B cell (primary cell): ENCODE measurements around the gene OR10H1. TPM values are rescaled to one million over a fixed set of nuclear protein-coding genes. Genes with fewer than 3 reads are reported as not detected.

Source experiments
- ATAC-seq: fragments of 200-7000 bp; cut with Tn5 transposase; one replicate; pipeline ENCODE4 v1.10.0; 2021; ENCODE audit warnings: low read depth, mild to moderate bottlenecking, moderate number of reproducible peaks, moderate library complexity
- CTCF ChIA-PET: fragments of 350-600 bp; sonication (Branson Sonifier 250); formaldehyde crosslinking; loops from one replicate; lab custom pipeline; 2021; ENCODE audit warnings: antibody characterized with exemption, inconsistent platforms; lab: Charles Lee
- POLR2A ChIA-PET: fragments of 350-600 bp; sonication (Branson Sonifier 250); formaldehyde crosslinking; loops from one replicate; lab custom pipeline; 2021; ENCODE audit warnings: antibody characterized with exemption; lab: Charles Lee
- DNase-seq: peaks from one replicate; pipeline ENCODE4 v3.0.0; 2013
- H2AFZ ChIP-seq: 2 replicates; pipeline ENCODE4 v1.6.1; 2012; ENCODE audit warnings: mild to moderate bottlenecking, low read depth, low read length; ENCODE audit not compliant: insufficient read depth, poor library complexity, severe bottlenecking
- H3K27ac ChIP-seq, 2 donors: 1 replicate in 1 of 2; 2 replicates in 1 of 2; pipeline ENCODE4 v1.5.1; 2012 to 2013; ENCODE audit warnings: low read length in 2 of 2, mild to moderate bottlenecking in 2 of 2, moderate library complexity in 1 of 2
- H3K27me3 ChIP-seq, 4 experiments: fragments of 200-600 bp in 1 of 4; sonication (generic) in 1 of 4; replicated peaks in 1 of 4; 1 replicate in 2 of 4; 2 replicates in 2 of 4; pipeline versions ENCODE4 v1.6.1 to v1.7.0; 2013 to 2016; ENCODE audit warnings: low read length in 3 of 4, mild to moderate bottlenecking in 2 of 4, mixed read lengths in 1 of 4, moderate library complexity in 1 of 4; ENCODE audit not compliant: insufficient read depth in 4 of 4, control insufficient read depth in 3 of 4; ENCODE audit errors: control extremely low read depth in 1 of 4
- H3K36me3 ChIP-seq, 2 experiments: replicated peaks in 1 of 2; 1 replicate in 1 of 2; 2 replicates in 1 of 2; pipeline versions ENCODE4 v1.6.1 to v1.7.1; 2013; ENCODE audit warnings: low read length in 1 of 2; ENCODE audit not compliant: insufficient read depth in 2 of 2, control insufficient read depth in 1 of 2; ENCODE audit errors: control extremely low read depth in 1 of 2, extremely low read depth in 1 of 2
- H3K4me1 ChIP-seq, 2 donors: fragments of 200-600 bp in 1 of 2; sonication (generic) in 1 of 2; 1 replicate in 1 of 2; 2 replicates in 1 of 2; pipeline versions ENCODE4 v1.5.1 to v1.6.1; 2013 to 2017; ENCODE audit warnings: low read length in 2 of 2; ENCODE audit not compliant: control insufficient read depth in 2 of 2, insufficient read depth in 2 of 2
- H3K4me2 ChIP-seq: replicated peaks from 2 replicates; pipeline ENCODE3; 2012; ENCODE audit warnings: mild to moderate bottlenecking, low read depth, low read length; ENCODE audit not compliant: poor library complexity, severe bottlenecking
- H3K4me3 ChIP-seq, 5 experiments: fragments of 200-600 bp in 1 of 5; sonication (generic) in 1 of 5; 1 replicate in 3 of 5; 2 replicates in 2 of 5; pipeline versions ENCODE4 v1.5.1 to v1.7.0; 2011 to 2016; ENCODE audit warnings: low read length in 4 of 5, mild to moderate bottlenecking in 4 of 5, low read depth in 2 of 5, control low read depth in 1 of 5, moderate library complexity in 1 of 5; ENCODE audit not compliant: insufficient read depth in 1 of 5; ENCODE audit errors: control extremely low read depth in 1 of 5, extremely low read depth in 1 of 5
- H3K79me2 ChIP-seq: fragments of 200-600 bp; sonication (generic); one replicate; pipeline ENCODE4 v1.6.0; 2016; ENCODE audit warnings: low read length; ENCODE audit not compliant: control insufficient read depth, insufficient read depth
- H3K9ac ChIP-seq: fragments of 200-600 bp; sonication (generic); 2 replicates; pipeline ENCODE4 v1.6.1; 2017; ENCODE audit warnings: mild to moderate bottlenecking, low read length, moderate library complexity
- H3K9me3 ChIP-seq, 3 donors: one replicate each; pipeline versions ENCODE4 v1.6.1 to v1.7.1; 2013; ENCODE audit warnings: low read length in 2 of 3; ENCODE audit not compliant: control insufficient read depth in 2 of 3, insufficient read depth in 1 of 3; ENCODE audit errors: control extremely low read depth in 1 of 3
- H4K20me1 ChIP-seq: 2 replicates; pipeline ENCODE4 v1.6.0; 2012; ENCODE audit warnings: mild to moderate bottlenecking, low read length; ENCODE audit not compliant: insufficient read depth, control insufficient read depth, poor library complexity, severe bottlenecking
- H3K27ac Mint-ChIP-seq: one replicate; pipeline ENCODE4 v1.8.0; 2021; ENCODE audit warnings: mixed read lengths
- H3K27me3 Mint-ChIP-seq: one replicate; pipeline ENCODE4 v1.8.0; 2021; ENCODE audit warnings: mixed read lengths
- H3K4me1 Mint-ChIP-seq: one replicate; pipeline ENCODE4 v1.8.0; 2021; ENCODE audit warnings: mixed read lengths
- H3K4me3 Mint-ChIP-seq: one replicate; pipeline ENCODE4 v1.8.0; 2021; ENCODE audit warnings: mixed read lengths
- H3K9me3 Mint-ChIP-seq: one replicate; pipeline ENCODE4 v1.8.0; 2022; ENCODE audit warnings: mixed read lengths; ENCODE audit not compliant: insufficient read depth
- CTCF ChIP-seq: fragments of 200-600 bp; IDR thresholded peaks from one replicate; pipeline ENCODE4 v1.8.0; 2022; ENCODE audit warnings: antibody characterized with exemption, mild to moderate bottlenecking
- EZH2 ChIP-seq: IDR thresholded peaks from 2 replicates; pipeline ENCODE4 v1.6.1; 2012; ENCODE audit warnings: borderline replicate concordance, low read depth, mild to moderate bottlenecking, moderate library complexity, low read length; ENCODE audit not compliant: insufficient read depth, poor library complexity, severe bottlenecking
- WGBS: methylation state at CpG from one replicate; pipeline ENCODE4 v1.1.5; 2013; ENCODE audit warnings: missing lambda C conversion rate; ENCODE audit not compliant: insufficient coverage; 5-methylcytosine and 5-hydroxymethylcytosine counted together
- intact Hi-C: fragments of 100-400 bp; cut with micrococcal nuclease; formaldehyde crosslinking; loops from one replicate; pipeline ENCODE4 v1.10.0; 2022
- polyA plus RNA-seq: library from polyadenylated mRNA; depleted of rRNA; stranded (reverse); fragments of >200 nt; gene quantifications from 2 replicates; pipeline ENCODE4 v1.2.3, GENCODE V29; 2012
- total RNA-seq, 2 donors: library from RNA; stranded (reverse); fragments of 120-200 nt in 1 of 2; gene quantifications; 1 replicate in 1 of 2; 2 replicates in 1 of 2; pipeline versions ENCODE4 v1.2.3 to v1.2.4, GENCODE V29; 2013 to 2022

Gene OR10H1
- total and polyA plus RNA-seq, 2 donors (not counting 1 experiment from before 2014, with no cell fraction given): 0.10 TPM; not detected in 1

GRCh38 chr19:15776991-15777970 lies 38.2 kb downstream of the OR10H1 start:
- no peak for TF ChIP-seq EZH2
- no peak for TF ChIP-seq CTCF
- Mint-ChIP-seq H3K4me1 (no peaks in the 10 kb centered on the region), H3K4me3 (no peak overlapping the region), H3K27ac (no peak overlapping the region), H3K9me3 (no peaks in the 10 kb centered on the region), H3K27me3 (peaks cover 44% of the 10 kb centered on the region)
- CTCF ChIA-PET: no interaction called here
- no peak overlapping the region for H2AFZ ChIP-seq
- no peak overlapping the region for H3K9ac ChIP-seq
- POLR2A ChIA-PET: no interaction called here
- intact Hi-C loops: no loop called here
- no peak overlapping the region for H3K4me3 ChIP-seq
- no peak for ATAC-seq
- H4K20me1 ChIP-seq: no peaks in the 10 kb centered on the region
- H3K27me3 ChIP-seq: peaks cover 0 to 15% (median 1%) of the 10 kb centered on the region in 4 experiments
- WGBS: 59% methylated on average over 9 of the region's 9 CpGs
- H3K9me3 ChIP-seq: no peaks in the 10 kb centered on the region
- H3K36me3 ChIP-seq: no peaks in the 10 kb centered on the region
- no peak for DNase-seq
- no peaks in the 10 kb centered on the region for H3K4me1 ChIP-seq
- H3K4me2 ChIP-seq: no peak overlapping the region
- H3K79me2 ChIP-seq: no peaks in the 10 kb centered on the region
- H3K27ac ChIP-seq: no peak overlapping the region

GRCh38 chr19:15776264-15776663 lies 39.2 kb downstream of the OR10H1 start:
- Histone ChIP-seq H3K27ac (no peak overlapping the region), H3K36me3 (no peaks in the 10 kb centered on the region), H3K9me3 (no peaks in the 10 kb centered on the region), H3K27me3 (peaks cover 0 to 15% (median 2%) of the 10 kb centered on the region in 4 experiments), H3K4me1 (no peaks in the 10 kb centered on the region), H3K79me2 (no peaks in the 10 kb centered on the region), H3K9ac (no peak overlapping the region), H3K4me2 (no peak overlapping the region), H2AFZ (no peak overlapping the region), H4K20me1 (no peaks in the 10 kb centered on the region), H3K4me3 (no peak overlapping the region)
- no peak overlapping the region for H3K27ac Mint-ChIP-seq
- POLR2A ChIA-PET: no interaction called here
- TF ChIP-seq CTCF: no peak
- intact Hi-C loops: no loop called here
- no peak for ATAC-seq
- DNase-seq: no peak
- H3K9me3 Mint-ChIP-seq: no peaks in the 10 kb centered on the region
- WGBS: 91% methylated on average over 4 of the region's 4 CpGs
- H3K4me3 Mint-ChIP-seq: no peak overlapping the region
- peaks cover 53% of the 10 kb centered on the region for H3K27me3 Mint-ChIP-seq
- no peaks in the 10 kb centered on the region for H3K4me1 Mint-ChIP-seq
- CTCF ChIA-PET: no interaction called here
